PC-9 (cell line): ENCODE measurements around the gene GLB1L2. TPM values are rescaled to one million over a fixed set of nuclear protein-coding genes. Genes with fewer than 3 reads are reported as not detected.

Experiments
- BruUV-seq: library from RNA; stranded (reverse); fragments of 400-500 nt; replicated peaks from 2 replicates; lab custom pipeline; 2021; lab: Mats Ljungman, UMichigan
- CTCF ChIA-PET: fragments of 300-600 bp; sonication (Branson Sonifier 250); formaldehyde crosslinking; loops from one replicate; lab custom pipeline; 2022; ENCODE audit warnings: antibody characterized with exemption; lab: Charles Lee
- POLR2A ChIA-PET: fragments of 300-600 bp; sonication (Branson Sonifier 250); formaldehyde crosslinking; loops from one replicate; lab custom pipeline; 2022; ENCODE audit warnings: antibody characterized with exemption; ENCODE audit not compliant: unreplicated experiment; lab: Charles Lee
- DNase-seq, 2 experiments: peaks; one replicate each; pipeline versions ENCODE4 v3.0.0 to v3.0.0-alpha.2; 2015 to 2022; ENCODE audit warnings: mixed read lengths in 1 of 2
- H2AFZ ChIP-seq: fragments of 200-600 bp; sonication (generic); 2 replicates; pipeline ENCODE4 v1.8.1; 2017; ENCODE audit warnings: antibody characterized with exemption
- H3F3A ChIP-seq: fragments of 200-600 bp; sonication (generic); 2 replicates; pipeline ENCODE4 v1.8.1; 2017; ENCODE audit warnings: antibody characterized with exemption, mild to moderate bottlenecking, low read depth; ENCODE audit not compliant: insufficient read depth
- H3K27ac ChIP-seq: fragments of 200-600 bp; sonication (generic); 2 replicates; pipeline ENCODE4 v1.6.1; 2016; ENCODE audit warnings: mixed run types
- H3K27me3 ChIP-seq: fragments of 200-600 bp; sonication (generic); 2 replicates; pipeline ENCODE4 v1.6.1; 2016; ENCODE audit warnings: low read depth, mixed run types; ENCODE audit not compliant: insufficient read depth
- H3K36me3 ChIP-seq: fragments of 200-600 bp; sonication (generic); 2 replicates; pipeline ENCODE4 v1.6.1; 2016; ENCODE audit warnings: low read depth, mixed run types
- H3K4me1 ChIP-seq: fragments of 200-600 bp; sonication (generic); replicated peaks from 2 replicates; pipeline ENCODE4 v1.6.1; 2016; ENCODE audit warnings: mixed run types; ENCODE audit not compliant: insufficient read depth
- H3K4me2 ChIP-seq: fragments of 200-600 bp; sonication (generic); 2 replicates; pipeline ENCODE4 v1.6.1; 2017; ENCODE audit warnings: mixed run types
- H3K4me3 ChIP-seq: fragments of 200-600 bp; sonication (generic); 2 replicates; pipeline ENCODE4 v1.6.1; 2016; ENCODE audit warnings: mixed run types
- H3K79me2 ChIP-seq: fragments of 200-600 bp; sonication (generic); 2 replicates; pipeline ENCODE4 v1.6.1; 2017; ENCODE audit warnings: low read depth, mixed run types
- H3K9me2 ChIP-seq: fragments of 200-600 bp; sonication (generic); 2 replicates; pipeline ENCODE4 v1.8.1; 2017; ENCODE audit warnings: mild to moderate bottlenecking; ENCODE audit not compliant: insufficient read depth
- H3K9me3 ChIP-seq: fragments of 200-600 bp; sonication (generic); 2 replicates; pipeline ENCODE4 v1.8.1; 2016; ENCODE audit warnings: low read depth; ENCODE audit not compliant: insufficient read depth
- H4K20me1 ChIP-seq: fragments of 200-600 bp; sonication (generic); 2 replicates; pipeline ENCODE4 v1.8.1; 2017; ENCODE audit not compliant: insufficient read depth
- CTCF ChIP-seq: fragments of 200-600 bp; sonication (generic); conservative IDR thresholded peaks from 2 replicates; pipeline ENCODE4 v1.6.1; 2017; ENCODE audit warnings: mixed run types, antibody characterized with exemption, mild to moderate bottlenecking, moderate library complexity
- EZH2 ChIP-seq: fragments of 200-600 bp; sonication (generic); IDR thresholded peaks from 2 replicates; pipeline ENCODE4 v1.8.0; 2017; ENCODE audit warnings: antibody characterized with exemption, low read depth
- intact Hi-C: fragments of 100-400 bp; cut with micrococcal nuclease; formaldehyde crosslinking; loops from one replicate; pipeline ENCODE4 v1.10.0; 2022; ENCODE audit not compliant: unreplicated experiment
- total RNA-seq: library from RNA; stranded (reverse); gene quantifications from 2 replicates; pipeline ENCODE4 v1.2.3, GENCODE V29; 2021

The GLB1L2 gene
- total RNA-seq, 1 experiment from 2014 or later, result 32.2 TPM

- DNase-seq, result no peak
- H3F3A ChIP-seq, result peaks cover 4% of the 10 kb centered on the region; the same call in 1 of the 2 replicates
- H3K4me1 ChIP-seq, result no peaks in the 10 kb centered on the region
- no peak overlapping the region for H3K27ac ChIP-seq
- no peak overlapping the region for H2AFZ ChIP-seq
- no peaks in the 10 kb centered on the region for H3K9me2 ChIP-seq
- no peaks in the 10 kb centered on the region for H4K20me1 ChIP-seq
- H3K9me3 ChIP-seq, result no peaks in the 10 kb centered on the region
- H3K4me3 ChIP-seq, result no peak overlapping the region
- ChIA-PET POLR2A (no interaction called here), CTCF (no interaction called here)
- no peak overlapping the region for H3K4me2 ChIP-seq
- no peaks in the 10 kb centered on the region for H3K27me3 ChIP-seq
- no TSS peak for BruUV-seq
- H3K36me3 ChIP-seq, result no peaks in the 10 kb centered on the region
- TF ChIP-seq EZH2 (no peak), CTCF (no peak)
- peaks cover 6% of the 10 kb centered on the region; the same call in 1 of the 2 replicates for H3K79me2 ChIP-seq
- intact Hi-C loops, result no loop called here
Observed at GRCh38 chr11:134288486-134288885, 43.3 kb upstream of the GLB1L2 start.

GRCh38 chr11:134289167-134289566 is 42.6 kb upstream of the GLB1L2 start:
- intact Hi-C loops, result no loop called here
- Histone ChIP-seq H3K4me3 (no peak overlapping the region), H3F3A (peaks cover under 1% of the 10 kb centered on the region; the same call in 1 of the 2 replicates), H3K79me2 (peaks cover 6% of the 10 kb centered on the region; the same call in 1 of the 2 replicates), H3K9me3 (no peaks in the 10 kb centered on the region), H3K4me2 (no peak overlapping the region), H3K27me3 (no peaks in the 10 kb centered on the region), H3K4me1 (no peaks in the 10 kb centered on the region), H3K36me3 (no peaks in the 10 kb centered on the region), H3K27ac (no peak overlapping the region), H4K20me1 (no peaks in the 10 kb centered on the region), H2AFZ (no peak overlapping the region), H3K9me2 (no peaks in the 10 kb centered on the region)
- BruUV-seq, result no TSS peak
- CTCF ChIA-PET, result no interaction called here
- TF ChIP-seq CTCF (no peak), EZH2 (no peak)
- DNase-seq, result no peak
- POLR2A ChIA-PET, result no interaction called here

- no TSS peak for BruUV-seq
- no peak for DNase-seq
Observed at GRCh38 chr11:134289789-134290188, 42.0 kb upstream of the GLB1L2 start.

More at GRCh38 chr11:134289789-134290188, 42.0 kb upstream of the GLB1L2 start:
- Histone ChIP-seq H4K20me1 (no peaks in the 10 kb centered on the region), H3K27me3 (no peaks in the 10 kb centered on the region), H3K36me3 (no peaks in the 10 kb centered on the region), H3K4me2 (no peak overlapping the region), H2AFZ (no peak overlapping the region), H3K9me3 (no peaks in the 10 kb centered on the region), H3K4me3 (no peak overlapping the region), H3K27ac (no peak overlapping the region), H3K9me2 (no peaks in the 10 kb centered on the region), H3K4me1 (no peaks in the 10 kb centered on the region), H3K79me2 (peaks cover 6% of the 10 kb centered on the region; the same call in 1 of the 2 replicates), H3F3A (no peaks in the 10 kb centered on the region)
- intact Hi-C loops, result no loop called here
- ChIA-PET POLR2A (no interaction called here), CTCF (no interaction called here)
- no peak for TF ChIP-seq EZH2
- TF ChIP-seq CTCF, result no peak
